Activated naive CD4-positive, alpha-beta T cell treated with anti-CD3 and anti-CD28 coated beads for 36 hours (primary cell): ENCODE results near the gene SCUBE2. TPM values are rescaled to one million over a fixed set of nuclear protein-coding genes. Genes with fewer than 3 reads are reported as not detected.
A peak's percentile ranks its signal among the peaks of the same experiment; 100 is the strongest.

Experiments
- CTCF ChIA-PET: fragments of 350-600 bp; sonication (Branson Sonifier 250); formaldehyde crosslinking; loops from one replicate; lab custom pipeline; 2021; ENCODE audit warnings: antibody characterized with exemption; lab: Charles Lee
- DNase-seq: peaks from one replicate; pipeline ENCODE4 v3.0.0-alpha.2; 2020
- H3K27ac Mint-ChIP-seq: one replicate; pipeline ENCODE4 v1.8.0; 2021; ENCODE audit warnings: mild to moderate bottlenecking, mixed read lengths
- H3K27me3 Mint-ChIP-seq: one replicate; pipeline ENCODE4 v1.8.0; 2021; ENCODE audit warnings: low read depth, mixed read lengths
- H3K36me3 Mint-ChIP-seq: one replicate; pipeline ENCODE4 v1.8.0; 2021; ENCODE audit warnings: low read depth, mixed read lengths
- H3K4me1 Mint-ChIP-seq: one replicate; pipeline ENCODE4 v1.8.0; 2021; ENCODE audit warnings: low read depth, mixed read lengths
- H3K4me3 Mint-ChIP-seq: one replicate; pipeline ENCODE4 v1.8.0; 2021; ENCODE audit warnings: mild to moderate bottlenecking, moderate library complexity, mixed read lengths
- H3K9me3 Mint-ChIP-seq: one replicate; pipeline ENCODE4 v1.8.0; 2021; ENCODE audit warnings: mixed read lengths
- intact Hi-C: fragments of 100-400 bp; cut with micrococcal nuclease; formaldehyde crosslinking; loops from one replicate; pipeline ENCODE4 v1.15.1; 2023
- total RNA-seq, 2 experiments: library from RNA; stranded (reverse); gene quantifications; one replicate each; pipeline ENCODE4 v1.2.3, GENCODE V29; 2021

SCUBE2 gene
- total RNA-seq: under 1 TPM; 0.17 to 0.31 TPM

- intact Hi-C loops: no loop called here
- Mint-ChIP-seq H3K27ac (no peak within 1 kb of the TSS), H3K27me3 (peaks cover 57% of the 10 kb centered on the region), H3K36me3 (no peaks in the 10 kb centered on the region), H3K4me3 (peak within 1 kb of the TSS; percentile 28), H3K4me1 (peaks cover 2% of the 10 kb centered on the region), H3K9me3 (no peaks in the 10 kb centered on the region)
- DNase-seq: no peak
- CTCF ChIA-PET: no interaction called here
These were observed at the start of gene SCUBE2 for GRCh38 chr11:9091044-9091922. Gene SCUBE2, minus strand, starts transcription at chr11:9091599. Its CDS starts 71 bp downstream, at chr11:9091528.

GRCh38 chr11:9141186-9141585 lies 49.8 kb upstream of the SCUBE2 start:
- DNase-seq: no peak
- H3K27me3 Mint-ChIP-seq: no peaks in the 10 kb centered on the region
- peaks cover 22% of the 10 kb centered on the region for H3K36me3 Mint-ChIP-seq
- peak overlapping the region; percentile 20 for H3K27ac Mint-ChIP-seq
- intact Hi-C loops: no loop called here
- peaks cover 41% of the 10 kb centered on the region for H3K4me1 Mint-ChIP-seq
- H3K4me3 Mint-ChIP-seq: no peak overlapping the region
- CTCF ChIA-PET: no interaction called here
- no peaks in the 10 kb centered on the region for H3K9me3 Mint-ChIP-seq

- H3K4me3 Mint-ChIP-seq: no peak overlapping the region
- no peak for DNase-seq
- H3K27me3 Mint-ChIP-seq: no peaks in the 10 kb centered on the region
- H3K9me3 Mint-ChIP-seq: no peaks in the 10 kb centered on the region
- peaks cover 22% of the 10 kb centered on the region for H3K36me3 Mint-ChIP-seq
- H3K4me1 Mint-ChIP-seq: peaks cover 33% of the 10 kb centered on the region
- CTCF ChIA-PET: interaction anchor here (0.7 to 3.9 kb wide), 6 partner anchors 31 to 367 kb away, joined by 3 to 146 read pairs (median 4); no protein-coding TSS in a partner anchor
- intact Hi-C loops: loop anchor here (1.0 to 10.0 kb wide), 6 partner anchors 21 to 812 kb away; a partner anchor contains a TSS
- H3K27ac Mint-ChIP-seq: peak overlapping the region; percentile 69
These were observed 48.4 kb upstream of the SCUBE2 start for GRCh38 chr11:9139628-9140357.

GRCh38 chr11:9138612-9139579 lies 47.5 kb upstream of the SCUBE2 start:
- Mint-ChIP-seq H3K27ac (peak overlapping the region; percentile 69), H3K4me1 (peaks cover 33% of the 10 kb centered on the region)

GRCh38 chr11:9138133-9138453 lies 46.7 kb upstream of the SCUBE2 start:
- H3K27ac Mint-ChIP-seq: peak overlapping the region; percentile 77
- intact Hi-C loops: loop anchor here (2.0 to 10.0 kb wide), 3 partner anchors 23 to 811 kb away; a partner anchor contains a TSS
- DNase-seq: no peak
- CTCF ChIA-PET: interaction anchor here (0.6 to 3.9 kb wide), 53 partner anchors 9 to 438 kb away, joined by 3 to 146 read pairs (median 5); partner anchors contain the start of genes NRIP3 and TMEM9B
- H3K36me3 Mint-ChIP-seq: peaks cover 20% of the 10 kb centered on the region
- H3K4me3 Mint-ChIP-seq: no peak overlapping the region
- no peaks in the 10 kb centered on the region for H3K27me3 Mint-ChIP-seq
- H3K9me3 Mint-ChIP-seq: no peaks in the 10 kb centered on the region
- peaks cover 33% of the 10 kb centered on the region for H3K4me1 Mint-ChIP-seq

More at GRCh38 chr11:9138612-9139579, 47.5 kb upstream of the SCUBE2 start:
- H3K36me3 Mint-ChIP-seq: peaks cover 22% of the 10 kb centered on the region
- intact Hi-C loops: loop anchor here (1.0 to 10.0 kb wide), 6 partner anchors 22 to 812 kb away; a partner anchor contains a TSS
- H3K4me3 Mint-ChIP-seq: no peak overlapping the region
- peak; percentile 79 for DNase-seq
- no peaks in the 10 kb centered on the region for H3K9me3 Mint-ChIP-seq
- no peaks in the 10 kb centered on the region for H3K27me3 Mint-ChIP-seq
- CTCF ChIA-PET: interaction anchor here (0.6 to 3.9 kb wide), 25 partner anchors 10 to 368 kb away, joined by 3 to 146 read pairs (median 7); partner anchors contain the start of genes NRIP3 and TMEM9B

GRCh38 chr11:9137293-9138132 lies 46.1 kb upstream of the SCUBE2 start:
- no peak overlapping the region for H3K4me3 Mint-ChIP-seq

GRCh38 chr11:9136741-9137140 lies 45.3 kb upstream of the SCUBE2 start:
- CTCF ChIA-PET: interaction anchor here (0.8 to 3.9 kb wide), 16 partner anchors 8 to 229 kb away, joined by 3 to 146 read pairs (median 6); partner anchors contain the start of gene C11orf16
- no peak overlapping the region for H3K4me3 Mint-ChIP-seq
- DNase-seq: no peak
- peak overlapping the region; percentile 25 for H3K27ac Mint-ChIP-seq
- peaks cover 33% of the 10 kb centered on the region for H3K4me1 Mint-ChIP-seq
- H3K36me3 Mint-ChIP-seq: peaks cover 17% of the 10 kb centered on the region
- no peaks in the 10 kb centered on the region for H3K9me3 Mint-ChIP-seq
- intact Hi-C loops: loop anchor here (1.0 to 10.0 kb wide), 8 partner anchors 43 to 809 kb away; partner anchors contain the start of genes RPL27A, TMEM9B and TRIM66
- H3K27me3 Mint-ChIP-seq: no peaks in the 10 kb centered on the region

More at GRCh38 chr11:9137293-9138132, 46.1 kb upstream of the SCUBE2 start:
- peaks cover 33% of the 10 kb centered on the region for H3K4me1 Mint-ChIP-seq
- peak; percentile 85 for DNase-seq
- H3K9me3 Mint-ChIP-seq: no peaks in the 10 kb centered on the region
- intact Hi-C loops: loop anchor here (1.0 to 10.0 kb wide), 9 partner anchors 23 to 810 kb away; partner anchors contain the start of genes RPL27A, TMEM9B and TRIM66
- no peaks in the 10 kb centered on the region for H3K27me3 Mint-ChIP-seq
- H3K36me3 Mint-ChIP-seq: peaks cover 20% of the 10 kb centered on the region
- CTCF ChIA-PET: interaction anchor here (0.6 to 3.9 kb wide), 57 partner anchors 9 to 438 kb away, joined by 3 to 146 read pairs (median 5); partner anchors contain the start of genes C11orf16, NRIP3 and TMEM9B
- peak overlapping the region; percentile 77 for H3K27ac Mint-ChIP-seq

GRCh38 chr11:9133956-9134355 lies 42.6 kb upstream of the SCUBE2 start:
- intact Hi-C loops: loop anchor here (10.0 kb wide), 1 partner anchor 319 kb away; a partner anchor contains a TSS

GRCh38 chr11:9132203-9132878 lies 40.9 kb upstream of the SCUBE2 start:
- no peaks in the 10 kb centered on the region for H3K27me3 Mint-ChIP-seq
- H3K27ac Mint-ChIP-seq: no peak overlapping the region
- CTCF ChIA-PET: no interaction called here
- peaks cover 3% of the 10 kb centered on the region for H3K4me1 Mint-ChIP-seq
- H3K36me3 Mint-ChIP-seq: peaks cover 5% of the 10 kb centered on the region
- intact Hi-C loops: loop anchor here (10.0 kb wide), 1 partner anchor 318 kb away; a partner anchor contains a TSS
- no peak overlapping the region for H3K4me3 Mint-ChIP-seq
- no peaks in the 10 kb centered on the region for H3K9me3 Mint-ChIP-seq
- DNase-seq: no peak

More at GRCh38 chr11:9133956-9134355, 42.6 kb upstream of the SCUBE2 start:
- Mint-ChIP-seq H3K27me3 (no peaks in the 10 kb centered on the region), H3K27ac (no peak overlapping the region), H3K4me1 (peaks cover 16% of the 10 kb centered on the region), H3K9me3 (no peaks in the 10 kb centered on the region), H3K36me3 (peaks cover 8% of the 10 kb centered on the region), H3K4me3 (no peak overlapping the region)
- CTCF ChIA-PET: no interaction called here
- no peak for DNase-seq

GRCh38 chr11:9130297-9130696 lies 38.9 kb upstream of the SCUBE2 start:
- no peak for DNase-seq
- Mint-ChIP-seq H3K36me3 (peaks cover 1% of the 10 kb centered on the region), H3K4me3 (no peak overlapping the region), H3K9me3 (no peaks in the 10 kb centered on the region), H3K27me3 (no peaks in the 10 kb centered on the region), H3K27ac (no peak overlapping the region), H3K4me1 (no peaks in the 10 kb centered on the region)
- CTCF ChIA-PET: interaction anchor here (0.6 to 1.2 kb wide), 7 partner anchors 14 to 378 kb away, joined by 3 to 6 read pairs (median 4); no protein-coding TSS in a partner anchor
- intact Hi-C loops: loop anchor here (10.0 kb wide), 1 partner anchor 315 kb away; a partner anchor contains a TSS
